WTC11 (cell line): Measurements from ENCODE around the gene NEBL. TPM values are rescaled to one million over a fixed set of nuclear protein-coding genes. Genes with fewer than 3 reads are reported as not detected.

ENCODE experiments used
- ATAC-seq: fragments of 200-7000 bp; cut with Tn5 transposase; 2 replicates; pipeline ENCODE4 v1.10.0; 2021; ENCODE audit warnings: mild to moderate bottlenecking, moderate library complexity
- CTCF ChIA-PET: fragments of 300-600 bp; sonication (Branson Sonifier 250); formaldehyde crosslinking; loops from one replicate; lab custom pipeline; 2021; ENCODE audit warnings: antibody characterized with exemption; lab: Charles Lee
- POLR2A ChIA-PET: fragments of 350-600 bp; sonication (Branson Sonifier 250); formaldehyde crosslinking; loops from one replicate; lab custom pipeline; 2021; ENCODE audit warnings: antibody characterized with exemption; lab: Charles Lee
- DNase-seq: peaks from one replicate; pipeline ENCODE4 v3.0.0; 2021; ENCODE audit warnings: low spot score
- H3K27ac Mint-ChIP-seq: 2 replicates; pipeline ENCODE4 v1.8.0; 2021; ENCODE audit warnings: mixed read lengths
- H3K27me3 Mint-ChIP-seq: 2 replicates; pipeline ENCODE4 v1.8.0; 2021; ENCODE audit warnings: low read depth, mild to moderate bottlenecking, moderate library complexity, mixed read lengths
- H3K36me3 Mint-ChIP-seq: 2 replicates; pipeline ENCODE4 v1.8.0; 2021; ENCODE audit warnings: mixed read lengths
- H3K4me1 Mint-ChIP-seq: 2 replicates; pipeline ENCODE4 v1.8.0; 2022; ENCODE audit warnings: mixed read lengths
- H3K4me3 Mint-ChIP-seq: 2 replicates; pipeline ENCODE4 v1.8.0; 2021; ENCODE audit warnings: mild to moderate bottlenecking, moderate library complexity, mixed read lengths
- H3K9me3 Mint-ChIP-seq: 2 replicates; pipeline ENCODE4 v1.8.0; 2021; ENCODE audit warnings: mixed read lengths
- ATF6 ChIP-seq: sonication (generic); formaldehyde crosslinking; IDR thresholded peaks from 2 replicates; pipeline ENCODE4 v1.8.1; 2023; ENCODE audit warnings: mild to moderate bottlenecking, missing genetic modification reagents
- CREB1 ChIP-seq: sonication (generic); formaldehyde crosslinking; IDR thresholded peaks from 2 replicates; pipeline ENCODE4 v1.8.0; 2023; ENCODE audit warnings: mild to moderate bottlenecking, missing genetic modification reagents
- E2F4 ChIP-seq: sonication (generic); formaldehyde crosslinking; IDR thresholded peaks from 2 replicates; pipeline ENCODE4 v1.8.1; 2022; ENCODE audit warnings: low read depth, mild to moderate bottlenecking, moderate library complexity, missing genetic modification reagents, borderline replicate concordance
- ELF4 ChIP-seq: sonication (generic); formaldehyde crosslinking; IDR thresholded peaks from 2 replicates; pipeline ENCODE4 v1.8.1; 2022; ENCODE audit warnings: low read depth, mild to moderate bottlenecking, moderate library complexity, missing genetic modification reagents
- ETV6 ChIP-seq: sonication (generic); formaldehyde crosslinking; IDR thresholded peaks from 2 replicates; pipeline ENCODE4 v1.8.1; 2022; ENCODE audit warnings: mild to moderate bottlenecking, missing genetic modification reagents
- HMGA2 ChIP-seq: fragments of 250-450 bp; sonication (Bioruptor Pico); IDR thresholded peaks from 2 replicates; pipeline ENCODE4 v1.4.0; 2021; ENCODE audit warnings: mild to moderate bottlenecking, moderate library complexity
- NFE2L1 ChIP-seq: sonication (generic); formaldehyde crosslinking; IDR thresholded peaks from 2 replicates; pipeline ENCODE4 v1.8.1; 2023; ENCODE audit warnings: missing genetic modification reagents
- SMAD3 ChIP-seq: sonication (generic); formaldehyde crosslinking; IDR thresholded peaks from 2 replicates; pipeline ENCODE4 v1.8.0; 2022; ENCODE audit warnings: missing genetic modification reagents, mild to moderate bottlenecking, borderline replicate concordance
- TEAD1 ChIP-seq: sonication (generic); formaldehyde crosslinking; IDR thresholded peaks from 2 replicates; pipeline ENCODE4 v1.8.0; 2022; ENCODE audit warnings: mild to moderate bottlenecking, missing genetic modification reagents
- TEAD4 ChIP-seq: sonication (generic); formaldehyde crosslinking; IDR thresholded peaks from 2 replicates; pipeline ENCODE4 v1.8.0; 2022; ENCODE audit warnings: mild to moderate bottlenecking, missing genetic modification reagents
- ZBTB21 ChIP-seq: sonication (generic); formaldehyde crosslinking; IDR thresholded peaks from 2 replicates; pipeline ENCODE4 v1.8.1; 2023; ENCODE audit warnings: mild to moderate bottlenecking, missing genetic modification reagents, borderline replicate concordance
- ZNF219 ChIP-seq: sonication (generic); formaldehyde crosslinking; IDR thresholded peaks from 2 replicates; pipeline ENCODE4 v1.8.0; 2023; ENCODE audit warnings: missing genetic modification reagents, mild to moderate bottlenecking, borderline replicate concordance
- ZNF232 ChIP-seq: sonication (generic); formaldehyde crosslinking; IDR thresholded peaks from 2 replicates; pipeline ENCODE4 v1.8.0; 2022; ENCODE audit warnings: mild to moderate bottlenecking, missing genetic modification reagents
- ZNF423 ChIP-seq: fragments of 250-450 bp; sonication (Bioruptor Pico); IDR thresholded peaks from 2 replicates; pipeline ENCODE4 v2.1.2; 2022; ENCODE audit warnings: mild to moderate bottlenecking, moderate library complexity
- total RNA-seq: library from RNA; stranded (reverse); gene quantifications from 3 replicates; pipeline ENCODE4 v1.2.3, GENCODE V29; 2021
- TF ChIP-seq, protein P1 (sequence below): sonication (generic); formaldehyde crosslinking; IDR thresholded peaks from 2 replicates; pipeline ENCODE4 v1.8.1; 2023; ENCODE audit warnings: mild to moderate bottlenecking, missing genetic modification reagents, moderate library complexity
- TF ChIP-seq, protein P2 (sequence below): sonication (generic); formaldehyde crosslinking; IDR thresholded peaks from 2 replicates; pipeline ENCODE4 v1.8.0; 2023; ENCODE audit warnings: missing genetic modification reagents
- TF ChIP-seq, protein P3 (sequence below): sonication (generic); formaldehyde crosslinking; IDR thresholded peaks from 2 replicates; pipeline ENCODE4 v1.8.0; 2023; ENCODE audit warnings: missing genetic modification reagents, mild to moderate bottlenecking, borderline replicate concordance

NEBL gene
- total RNA-seq, 1 experiment from 2014 or later = 8.9 TPM

GRCh38 chr10:20744821-20745220 is 152.3 kb downstream of the NEBL start:
- no peak overlapping the region for H3K27ac Mint-ChIP-seq
- ChIA-PET POLR2A (no interaction called here), CTCF (no interaction called here)
- TF ChIP-seq ELF4 (CRISPR knock-in tag) (no peak), E2F4 (CRISPR knock-in tag) (no peak), ETV6 (CRISPR knock-in tag) (no peak), CREB1 (CRISPR knock-in tag) (no peak), TEAD4 (CRISPR knock-in tag) (no peak), HMGA2 (CRISPR knock-in tag) (no peak)
- TF ChIP-seq, protein P1, sequence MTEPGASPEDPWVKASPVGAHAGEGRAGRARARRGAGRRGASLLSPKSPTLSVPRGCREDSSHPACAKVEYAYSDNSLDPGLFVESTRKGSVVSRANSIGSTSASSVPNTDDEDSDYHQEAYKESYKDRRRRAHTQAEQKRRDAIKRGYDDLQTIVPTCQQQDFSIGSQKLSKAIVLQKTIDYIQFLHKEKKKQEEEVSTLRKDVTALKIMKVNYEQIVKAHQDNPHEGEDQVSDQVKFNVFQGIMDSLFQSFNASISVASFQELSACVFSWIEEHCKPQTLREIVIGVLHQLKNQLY (CRISPR knock-in tag) = no peak
- no peaks in the 10 kb centered on the region for H3K27me3 Mint-ChIP-seq
- peaks cover 13% of the 10 kb centered on the region for H3K9me3 Mint-ChIP-seq
- H3K4me1 Mint-ChIP-seq = peaks cover 12% of the 10 kb centered on the region
- H3K36me3 Mint-ChIP-seq = peaks cover 6% of the 10 kb centered on the region
- DNase-seq (no peak), ATAC-seq (no peak)
- H3K4me3 Mint-ChIP-seq = no peak overlapping the region

DNA sequence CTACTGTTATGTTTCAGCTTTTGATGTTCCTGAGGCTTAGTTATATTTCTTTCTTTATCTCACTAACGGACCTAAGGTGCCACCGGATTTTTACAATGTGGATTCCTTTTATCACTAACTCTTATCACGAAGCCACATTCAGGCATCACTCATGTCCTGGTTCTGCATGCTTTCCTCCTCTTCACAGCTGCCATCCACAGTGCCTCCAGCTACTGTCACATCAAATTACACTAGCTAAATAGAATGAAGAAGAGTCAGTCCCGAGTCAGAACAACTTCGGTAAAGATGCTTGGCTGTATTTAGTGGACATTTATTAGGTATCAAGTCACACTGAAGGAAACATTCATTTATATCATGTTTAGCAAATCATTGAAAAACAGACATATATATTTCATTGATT is 153.2 kb downstream of the NEBL start:
- POLR2A ChIA-PET = no interaction called here
- TF ChIP-seq NFE2L1 (CRISPR knock-in tag) = no peak
- TF ChIP-seq TEAD1 (CRISPR knock-in tag) = no peak
- TF ChIP-seq, protein P2, sequence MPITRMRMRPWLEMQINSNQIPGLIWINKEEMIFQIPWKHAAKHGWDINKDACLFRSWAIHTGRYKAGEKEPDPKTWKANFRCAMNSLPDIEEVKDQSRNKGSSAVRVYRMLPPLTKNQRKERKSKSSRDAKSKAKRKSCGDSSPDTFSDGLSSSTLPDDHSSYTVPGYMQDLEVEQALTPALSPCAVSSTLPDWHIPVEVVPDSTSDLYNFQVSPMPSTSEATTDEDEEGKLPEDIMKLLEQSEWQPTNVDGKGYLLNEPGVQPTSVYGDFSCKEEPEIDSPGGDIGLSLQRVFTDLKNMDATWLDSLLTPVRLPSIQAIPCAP = no peak
- TF ChIP-seq, protein P3, sequence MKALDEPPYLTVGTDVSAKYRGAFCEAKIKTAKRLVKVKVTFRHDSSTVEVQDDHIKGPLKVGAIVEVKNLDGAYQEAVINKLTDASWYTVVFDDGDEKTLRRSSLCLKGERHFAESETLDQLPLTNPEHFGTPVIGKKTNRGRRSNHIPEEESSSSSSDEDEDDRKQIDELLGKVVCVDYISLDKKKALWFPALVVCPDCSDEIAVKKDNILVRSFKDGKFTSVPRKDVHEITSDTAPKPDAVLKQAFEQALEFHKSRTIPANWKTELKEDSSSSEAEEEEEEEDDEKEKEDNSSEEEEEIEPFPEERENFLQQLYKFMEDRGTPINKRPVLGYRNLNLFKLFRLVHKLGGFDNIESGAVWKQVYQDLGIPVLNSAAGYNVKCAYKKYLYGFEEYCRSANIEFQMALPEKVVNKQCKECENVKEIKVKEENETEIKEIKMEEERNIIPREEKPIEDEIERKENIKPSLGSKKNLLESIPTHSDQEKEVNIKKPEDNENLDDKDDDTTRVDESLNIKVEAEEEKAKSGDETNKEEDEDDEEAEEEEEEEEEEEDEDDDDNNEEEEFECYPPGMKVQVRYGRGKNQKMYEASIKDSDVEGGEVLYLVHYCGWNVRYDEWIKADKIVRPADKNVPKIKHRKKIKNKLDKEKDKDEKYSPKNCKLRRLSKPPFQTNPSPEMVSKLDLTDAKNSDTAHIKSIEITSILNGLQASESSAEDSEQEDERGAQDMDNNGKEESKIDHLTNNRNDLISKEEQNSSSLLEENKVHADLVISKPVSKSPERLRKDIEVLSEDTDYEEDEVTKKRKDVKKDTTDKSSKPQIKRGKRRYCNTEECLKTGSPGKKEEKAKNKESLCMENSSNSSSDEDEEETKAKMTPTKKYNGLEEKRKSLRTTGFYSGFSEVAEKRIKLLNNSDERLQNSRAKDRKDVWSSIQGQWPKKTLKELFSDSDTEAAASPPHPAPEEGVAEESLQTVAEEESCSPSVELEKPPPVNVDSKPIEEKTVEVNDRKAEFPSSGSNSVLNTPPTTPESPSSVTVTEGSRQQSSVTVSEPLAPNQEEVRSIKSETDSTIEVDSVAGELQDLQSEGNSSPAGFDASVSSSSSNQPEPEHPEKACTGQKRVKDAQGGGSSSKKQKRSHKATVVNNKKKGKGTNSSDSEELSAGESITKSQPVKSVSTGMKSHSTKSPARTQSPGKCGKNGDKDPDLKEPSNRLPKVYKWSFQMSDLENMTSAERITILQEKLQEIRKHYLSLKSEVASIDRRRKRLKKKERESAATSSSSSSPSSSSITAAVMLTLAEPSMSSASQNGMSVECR (CRISPR knock-in tag) = no peak
- no peak for TF ChIP-seq ZNF423 (CRISPR knock-in tag)
- TF ChIP-seq ZNF232 (CRISPR knock-in tag) = no peak
- TF ChIP-seq SMAD3 (CRISPR knock-in tag) = no peak
- TF ChIP-seq ZNF219 (CRISPR knock-in tag) = no peak
- no peak for TF ChIP-seq ATF6 (CRISPR knock-in tag)
- no peak for TF ChIP-seq ZBTB21 (CRISPR knock-in tag)
- H3K4me1 Mint-ChIP-seq = peaks cover 12% of the 10 kb centered on the region
- H3K27ac Mint-ChIP-seq = no peak overlapping the region
- ATAC-seq (no peak), DNase-seq (no peak)
- no peaks in the 10 kb centered on the region for H3K27me3 Mint-ChIP-seq
- H3K36me3 Mint-ChIP-seq = 0 out of 2 replicates have a peak, but pooled peaks cover 3% of the 10 kb centered on the region
- CTCF ChIA-PET = no interaction called here
- H3K4me3 Mint-ChIP-seq = no peak overlapping the region
- peaks cover 7% of the 10 kb centered on the region for H3K9me3 Mint-ChIP-seq
